Right lobe of liver (tissue), 4 donors: Measurements from ENCODE around the gene BROX.

Experiments used
- CTCF ChIP-seq, 4 donors: fragments of 200-600 bp in 3 of 4; fragments of 450-650 bp in 1 of 4; IDR thresholded peaks; one replicate each; pipeline versions ENCODE4 v1.5.1 to v1.8.0; 2016 to 2022; ENCODE audit warnings: antibody characterized with exemption in 4 of 4, mild to moderate bottlenecking in 2 of 4
- POLR2A ChIP-seq: fragments of 450-650 bp; IDR thresholded peaks from one replicate; pipeline ENCODE4 v1.6.1; 2017; ENCODE audit warnings: antibody characterized with exemption, mild to moderate bottlenecking
- donor health status: DM: no; HTN: no; CAD: no.
- donor health status: DM: no; HTN: no; CAD: no.
- donor health status: DM: no; HTN: yes; CAD: no.

GRCh38 chr1:222697203-222697602 lies 15.2 kb upstream of the BROX start:
- TF ChIP-seq CTCF (IDR thresholded peaks at IDR 0.05) (no peak), POLR2A (no peak)
